Measurements from ENCODE around the gene HOXA7. TPM values are rescaled to one million over a fixed set of nuclear protein-coding genes. Genes with fewer than 3 reads are reported as not detected.

The HOXA7 gene
- total and polyA plus RNA-seq, 2 donors (not counting 1 experiment from before 2014, with no cell fraction given) = 0.37 TPM; not detected in 1

GRCh38 chr7:27198871-27199801 is 42.7 kb upstream of the HOXA7 start:
- peak; percentile 49 for DNase-seq

More at GRCh38 chr7:27198871-27199801, 42.7 kb upstream of the HOXA7 start:
- intact Hi-C loops (cut with micrococcal nuclease) = loop anchor here (5.0 to 10.0 kb wide), 2 partner anchors 43 to 406 kb away; partner anchors contain the start of gene EVX1
- CTCF ChIA-PET = interaction anchor here (0.5 to 2.5 kb wide), 13 partner anchors 9 to 1347 kb away, joined by 3 to 11 read pairs (median 4); partner anchors contain the start of genes HOXA11 and HOXA6
- Histone ChIP-seq H3K4me3 (ENCODE audit: control extremely low read depth in 1 of 5, extremely low read depth in 1 of 5, insufficient read depth in 1 of 5, low read depth in 2 of 5, low read length in 4 of 5) (no peak overlapping the region), H3K9me3 (ENCODE audit: control extremely low read depth in 1 of 3, control insufficient read depth in 2 of 3, insufficient read depth in 1 of 3, low read length in 2 of 3) (peaks cover 0 to 45% (median 2%) of the 10 kb centered on the region in 3 donors), H3K4me2 (replicated peaks; ENCODE audit: low read depth, low read length, poor library complexity, severe bottlenecking) (peak overlapping the region; percentile 78), H4K20me1 (ENCODE audit: control insufficient read depth, insufficient read depth, low read length, poor library complexity, severe bottlenecking) (no peaks in the 10 kb centered on the region), H3K36me3 (replicated peaks in 1 of 2; ENCODE audit: control extremely low read depth in 1 of 2, control insufficient read depth in 1 of 2, extremely low read depth in 1 of 2, insufficient read depth in 2 of 2, low read length in 1 of 2) (no peaks in the 10 kb centered on the region), H3K9ac (ENCODE audit: low read length) (no peak overlapping the region), H2AFZ (ENCODE audit: insufficient read depth, low read depth, low read length, poor library complexity, severe bottlenecking) (no peak overlapping the region), H3K27me3 (replicated peaks in 1 of 4; ENCODE audit: control extremely low read depth in 1 of 4, control insufficient read depth in 3 of 4, insufficient read depth in 4 of 4, low read length in 3 of 4) (peaks cover 5 to 84% (median 84%) of the 10 kb centered on the region in 4 experiments), H3K79me2 (ENCODE audit: control insufficient read depth, insufficient read depth, low read length) (no peaks in the 10 kb centered on the region), H3K27ac (ENCODE audit: low read length in 2 of 2) (no peak overlapping the region), H3K4me1 (ENCODE audit: control insufficient read depth in 2 of 2, insufficient read depth in 2 of 2, low read length in 2 of 2) (peaks cover 38 to 67% of the 10 kb centered on the region in 2 donors)
- POLR2A ChIA-PET = no interaction called here
- no peak for ATAC-seq (ENCODE audit: low read depth)
- WGBS (ENCODE audit: insufficient coverage) = 5% methylated on average over 92 of the region's 93 CpGs
- H3K4me1 Mint-ChIP-seq = peaks cover 39% of the 10 kb centered on the region
- peak overlapping the region; percentile 53 for H3K27ac Mint-ChIP-seq
- H3K9me3 Mint-ChIP-seq (ENCODE audit: insufficient read depth) = no peaks in the 10 kb centered on the region
- TF ChIP-seq EZH2 (IDR thresholded peaks at IDR 0.05; ENCODE audit: borderline replicate concordance, insufficient read depth, low read depth, low read length, poor library complexity, severe bottlenecking) (peak; percentile 83), CTCF (IDR thresholded peaks at IDR 0.05) (no peak)
- H3K27me3 Mint-ChIP-seq = peaks cover 81% of the 10 kb centered on the region
- peak overlapping the region; percentile 68 for H3K4me3 Mint-ChIP-seq

Data from B cell (primary cell).